HepG2 (cell line): ENCODE measurements around the gene GOLGA6L10. TPM values are rescaled to one million over a fixed set of nuclear protein-coding genes. Genes with fewer than 3 reads are reported as not detected.
"Not testable (repeated sequence)": the region's sequence is repeated elsewhere in the genome, so short reads cannot be mapped to it uniquely, and the experiment has no call there.

Source experiments
- ATAC-seq: fragments of 200-7000 bp; cut with Tn5 transposase; 3 replicates; pipeline ENCODE4 v1.9.1; 2020; ENCODE audit warnings: mild to moderate bottlenecking, moderate library complexity
- Bru-seq: library from RNA; stranded (reverse); fragments of 400-500 nt; gene quantifications from one replicate; lab custom pipeline; 2021; lab: Mats Ljungman, UMichigan
- BruChase-seq, 2 experiments: library from RNA; stranded (reverse); fragments of 400-500 nt; gene quantifications; one replicate each; lab custom pipeline; 2021; lab: Mats Ljungman, UMichigan
- BruUV-seq: library from RNA; stranded (reverse); fragments of 400-500 nt; replicated peaks from 2 replicates; lab custom pipeline; 2021; lab: Mats Ljungman, UMichigan
- CTCF ChIA-PET: fragments of 300-600 bp; formaldehyde crosslinking; extraction: SDS; loops from one replicate; lab custom pipeline; 2021; ENCODE audit warnings: low total read pairs, inconsistent platforms, low intra/inter-chr PET ratio; lab: Yijun Ruan, JAX
- POLR2A ChIA-PET: fragments of 350-600 bp; sonication (Branson Sonifier 250); formaldehyde crosslinking; loops from one replicate; lab custom pipeline; 2020; ENCODE audit warnings: antibody characterized with exemption, inconsistent platforms; lab: Yijun Ruan, JAX
- DNase-seq: peaks from one replicate; pipeline ENCODE4 v3.0.0-alpha.2; 2015; ENCODE audit warnings: low spot score
- FAIRE-seq: peaks from 3 replicates; lab custom pipeline; 2011; peaks lifted over from hg19 to GRCh38; lab: Jason Lieb, UNC
- H2AFZ ChIP-seq: one replicate; pipeline ENCODE4 v1.6.1; 2011; ENCODE audit warnings: low read length, inconsistent platforms
- H3K27ac ChIP-seq: fragments of 300-600 bp; 3 replicates; pipeline ENCODE4 v1.8.0; 2011; ENCODE audit warnings: mixed run types, mild to moderate bottlenecking, mixed read lengths, low read length, inconsistent platforms; ENCODE audit not compliant: insufficient read depth; ENCODE audit errors: extremely low read length
- H3K27me3 ChIP-seq, 2 experiments: fragments of 200-600 bp in 1 of 2; 2 replicates in 1 of 2; 3 replicates in 1 of 2; pipeline versions ENCODE4 v1.6.0 to v1.8.0; 2011; ENCODE audit warnings: low read length in 2 of 2, mild to moderate bottlenecking in 2 of 2, moderate library complexity in 2 of 2, inconsistent platforms in 1 of 2; ENCODE audit not compliant: insufficient read depth in 2 of 2, control insufficient read depth in 1 of 2
- H3K36me3 ChIP-seq, 2 experiments: fragments of 200-600 bp in 1 of 2; replicated peaks in 1 of 2; 2 replicates in 1 of 2; 3 replicates in 1 of 2; pipeline versions ENCODE4 v1.5.1 to v1.8.0; 2011; ENCODE audit warnings: low read length in 2 of 2, inconsistent platforms in 1 of 2; ENCODE audit not compliant: insufficient read depth in 2 of 2, control insufficient read depth in 1 of 2
- H3K4me1 ChIP-seq: 2 replicates; pipeline ENCODE4 v1.5.1; 2012; ENCODE audit warnings: low read length, inconsistent platforms; ENCODE audit not compliant: insufficient read depth
- H3K4me2 ChIP-seq: 2 replicates; pipeline ENCODE4 v1.6.0; 2011; ENCODE audit warnings: low read depth, low read length, inconsistent platforms
- H3K4me3 ChIP-seq, 3 experiments: fragments of 200-600 bp in 1 of 3; sonication (generic), shearing (Covaris generic) in 1 of 3; replicated peaks in 1 of 3; 2 replicates each; pipeline ENCODE4 v1.5.1; 2011 to 2016; ENCODE audit warnings: low read length in 3 of 3, inconsistent platforms in 2 of 3, low read depth in 2 of 3, mild to moderate bottlenecking in 2 of 3, control low read depth in 1 of 3, mixed read lengths in 1 of 3; ENCODE audit not compliant: insufficient read depth in 1 of 3
- H3K79me2 ChIP-seq: one replicate; pipeline ENCODE4 v1.6.1; 2011; ENCODE audit warnings: low read length, inconsistent platforms; ENCODE audit not compliant: insufficient read depth
- H3K9ac ChIP-seq: 2 replicates; pipeline ENCODE4 v1.6.0; 2011; ENCODE audit warnings: mild to moderate bottlenecking, low read depth, low read length, inconsistent platforms; ENCODE audit not compliant: insufficient read depth
- H3K9me3 ChIP-seq: 2 replicates; pipeline ENCODE4 v1.5.1; 2012; ENCODE audit warnings: mild to moderate bottlenecking, low read length
- H4K20me1 ChIP-seq: 2 replicates; pipeline ENCODE4 v1.6.0; 2011; ENCODE audit warnings: inconsistent platforms, mild to moderate bottlenecking, low read length, moderate library complexity; ENCODE audit not compliant: insufficient read depth
- ARNT2 ChIP-seq: sonication (generic); formaldehyde crosslinking; IDR thresholded peaks from 2 replicates; pipeline ENCODE4 v1.8.0; 2022; ENCODE audit warnings: mild to moderate bottlenecking, low read depth, missing genetic modification reagents, moderate library complexity
- BRD4 ChIP-seq: sonication (generic); formaldehyde crosslinking; IDR thresholded peaks from 2 replicates; pipeline ENCODE4 v1.4.0; 2020; ENCODE audit warnings: missing genetic modification reagents
- FOXK1 ChIP-seq: sonication (generic); formaldehyde crosslinking; IDR thresholded peaks from 2 replicates; pipeline ENCODE4 v1.4.0; 2020; ENCODE audit warnings: low read depth, missing genetic modification reagents, borderline replicate concordance
- HOXD1 ChIP-seq: sonication (generic); formaldehyde crosslinking; IDR thresholded peaks from 2 replicates; pipeline ENCODE4 v1.5.0; 2020; ENCODE audit warnings: missing genetic modification reagents
- JARID2 ChIP-seq: sonication (generic); formaldehyde crosslinking; IDR thresholded peaks from 2 replicates; pipeline ENCODE4 v1.8.1; 2023; ENCODE audit warnings: missing genetic modification reagents, inconsistent platforms; ENCODE audit not compliant: insufficient replicate concordance
- NRL ChIP-seq: sonication (generic); formaldehyde crosslinking; IDR thresholded peaks from 2 replicates; pipeline ENCODE4 v1.5.0; 2020; ENCODE audit warnings: missing genetic modification reagents, mild to moderate bottlenecking, moderate library complexity, borderline replicate concordance
- ZKSCAN8 ChIP-seq: IDR thresholded peaks from 2 replicates; pipeline ENCODE4 v1.6.1; 2016; ENCODE audit warnings: borderline replicate concordance, missing genetic modification reagents, missing compliant biosample characterization
- ZNF431 ChIP-seq: sonication (generic); formaldehyde crosslinking; IDR thresholded peaks from 2 replicates; pipeline ENCODE4 v1.9.0; 2022; ENCODE audit warnings: missing genetic modification reagents, low read depth, mild to moderate bottlenecking, borderline replicate concordance
- ZNF501 ChIP-seq: sonication (generic); formaldehyde crosslinking; IDR thresholded peaks from 2 replicates; pipeline ENCODE4 v1.5.1; 2020; ENCODE audit warnings: mild to moderate bottlenecking, moderate library complexity, missing genetic modification reagents
- ZNF891 ChIP-seq: sonication (generic); formaldehyde crosslinking; IDR thresholded peaks from 2 replicates; pipeline ENCODE4 v1.5.0; 2020; ENCODE audit warnings: mild to moderate bottlenecking, missing genetic modification reagents
- ZSCAN29 ChIP-seq: sonication (generic); formaldehyde crosslinking; conservative IDR thresholded peaks from 2 replicates; pipeline ENCODE4 v1.4.0; 2020; ENCODE audit warnings: mild to moderate bottlenecking, missing genetic modification reagents
- WGBS: methylation state at CpG from one replicate; pipeline ENCODE4 v1.1.6; 2017; ENCODE audit warnings: low lambda C conversion rate; 5-methylcytosine and 5-hydroxymethylcytosine counted together
- in situ Hi-C: cut with HindIII; loops from 2 replicates; pipeline ENCODE4 v1.10.0; 2017; ENCODE audit warnings: low pct_unique_long_range_greater_than_20kb; ENCODE audit not compliant: extremely low pct_ligation_motif_present
- intact Hi-C: fragments of 100-400 bp; cut with micrococcal nuclease; formaldehyde crosslinking; loops from one replicate; pipeline ENCODE4 v1.10.0; 2022; ENCODE audit not compliant: unreplicated experiment
- long read RNA-seq, 2 experiments: library from RNA in 1 of 2; library from polyadenylated mRNA in 1 of 2; stranded (forward) in 1 of 2; unstranded in 1 of 2; transcript quantifications; one replicate each; pipeline ENCODE4 v2.0.0, GENCODE V29; 2019 to 2022
- polyA minus RNA-seq, 3 experiments: library from RNA; depleted of rRNA, polyadenylated mRNA; stranded (reverse); fragments of >200 nt; gene quantifications; 2 replicates each; pipeline ENCODE4 v1.2.3, GENCODE V29; 2011; ENCODE audit warnings: low replicate concordance in 1 of 3
- polyA plus RNA-seq, 8 experiments: library from polyadenylated mRNA; depleted of rRNA in 3 of 8; stranded (reverse) in 7 of 8; unstranded in 1 of 8; fragments of >200 nt; fragmentation: Illumina TruSeq in 4 of 8; extraction: Trizol in 4 of 8; gene quantifications; 2 replicates each; pipeline versions ENCODE4 v1.2.1 to v1.2.3, GENCODE V29; 2011 to 2016; ENCODE audit warnings: low read depth in 4 of 8, missing spikeins in 1 of 8, mixed read lengths in 1 of 8; ENCODE audit not compliant: insufficient read depth in 1 of 8
- total RNA-seq, 5 experiments: library from RNA; depleted of rRNA; stranded (reverse); fragments of >200 nt; fragmentation: Illumina TruSeq; extraction: Trizol; gene quantifications; 2 replicates each; pipeline ENCODE4 v1.2.3, GENCODE V29; 2016; ENCODE audit warnings: low read depth in 1 of 5

Gene GOLGA6L10, protein sequence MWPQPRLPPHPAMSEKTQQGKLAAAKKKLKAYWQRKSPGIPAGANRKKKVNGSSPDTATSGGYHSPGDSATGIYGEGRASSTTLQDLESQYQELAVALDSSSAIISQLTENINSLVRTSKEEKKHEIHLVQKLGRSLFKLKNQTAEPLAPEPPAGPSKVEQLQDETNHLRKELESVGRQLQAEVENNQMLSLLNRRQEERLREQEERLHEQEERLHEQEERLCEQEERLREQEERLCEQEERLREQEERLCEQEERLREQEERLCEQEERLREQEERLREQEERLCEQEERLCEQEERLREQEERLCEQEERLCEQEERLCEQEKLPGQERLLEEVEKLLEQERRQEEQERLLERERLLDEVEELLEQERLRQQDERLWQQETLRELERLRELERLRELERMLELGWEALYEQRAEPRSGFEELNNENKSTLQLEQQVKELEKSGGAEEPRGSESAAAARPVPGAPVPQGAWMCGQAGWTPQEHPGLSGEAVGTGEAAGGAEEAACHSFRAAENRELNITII
- 0.87 and 1.5 TPM in 2 replicates for total RNA-seq (2016; rRNA removed; fragmentation: Illumina TruSeq; extraction: Trizol)
- 0.71 and 1.5 TPM in 2 replicates for total RNA-seq (2016; cell fraction: cytosol; rRNA removed; fragmentation: Illumina TruSeq; extraction: Trizol; ENCODE audit: low read depth)
- 0.77 and 1.4 TPM in 2 replicates for total RNA-seq (2016; cell fraction: insoluble cytoplasmic fraction; rRNA removed; fragmentation: Illumina TruSeq; extraction: Trizol)
- 0.62 and 1.2 TPM in 2 replicates for total RNA-seq (2016; cell fraction: membrane; rRNA removed; fragmentation: Illumina TruSeq; extraction: Trizol)
- 2.7 and 4.3 TPM in 2 replicates for total RNA-seq (2016; cell fraction: nucleus; rRNA removed; fragmentation: Illumina TruSeq; extraction: Trizol)
- polyA plus RNA-seq (2011; rRNA removed), result 2.2 and 2.5 TPM in 2 replicates
- polyA plus RNA-seq (2011; cell fraction: cytosol; rRNA removed), result 0.54 and 0.59 TPM in 2 replicates
- 4.1 and 4.5 TPM in 2 replicates for polyA plus RNA-seq (2011; cell fraction: nucleus; rRNA removed)
- polyA plus RNA-seq (2012), result 1.5 and 3.4 TPM in 2 replicates
- 0.10 and 0.14 TPM in 2 replicates for polyA plus RNA-seq (2016; cell fraction: cytosol; fragmentation: Illumina TruSeq; extraction: Trizol; ENCODE audit: low read depth)
- 0.74 and 0.91 TPM in 2 replicates for polyA plus RNA-seq (2016; cell fraction: insoluble cytoplasmic fraction; fragmentation: Illumina TruSeq; extraction: Trizol; ENCODE audit: low read depth)
- 0.39 and 0.42 TPM in 2 replicates for polyA plus RNA-seq (2016; cell fraction: membrane; fragmentation: Illumina TruSeq; extraction: Trizol; ENCODE audit: low read depth)
- 11.7 and 12.5 TPM in 2 replicates for polyA plus RNA-seq (2016; cell fraction: nucleus; fragmentation: Illumina TruSeq; extraction: Trizol; ENCODE audit: insufficient read depth, low read depth)
- 0.72 TPM in 1 of 2 replicates, not detected in the other for polyA minus RNA-seq (2011; rRNA and poly(A)+ RNA removed; ENCODE audit: low replicate concordance)
- polyA minus RNA-seq (2011; cell fraction: cytosol; rRNA and poly(A)+ RNA removed), result 0.18 and 0.20 TPM in 2 replicates
- polyA minus RNA-seq (2011; cell fraction: nucleus; rRNA and poly(A)+ RNA removed), result 2.5 and 3.7 TPM in 2 replicates
- percentile 37 among the genes with signal in this experiment for Bru-seq, nascent RNA
- BruChase-seq, experiment 1, labeled RNA remaining after a 6-hour chase, result percentile 54 among the genes with signal in this experiment
- percentile 45 among the genes with signal in this experiment for BruChase-seq, experiment 2, labeled RNA remaining after a 2-hour chase
- long read RNA-seq, experiment 1, result 0 reads
- long read RNA-seq, experiment 2, result 0 reads

DNA sequence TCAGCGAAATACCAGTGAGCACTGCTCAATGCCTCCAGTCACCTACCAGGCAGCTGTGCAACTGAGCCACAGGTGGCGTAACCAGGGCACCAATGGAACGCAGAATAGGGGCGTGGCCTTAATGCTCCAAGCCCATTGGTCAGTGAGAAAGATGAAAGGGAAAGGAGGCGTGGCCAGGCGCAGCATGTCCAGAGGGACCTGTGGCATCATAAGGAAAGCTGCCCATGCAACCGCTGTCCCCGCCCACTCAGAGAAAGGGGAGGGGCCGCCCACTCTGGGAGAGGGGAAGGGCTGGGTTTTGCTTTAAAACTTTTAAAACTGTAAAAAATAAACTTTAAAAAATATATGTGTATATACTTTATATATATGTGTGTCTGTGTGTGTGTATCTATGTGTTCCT lies at the start of gene GOLGA6L10:
GOLGA6L10 (minus strand) TSS at position 101 of the 400 bp plus-strand sequence; CDS start at position 1, 100 bp downstream.
- H4K20me1 ChIP-seq, H3K27me3 ChIP-seq, H3K79me2 ChIP-seq, H3K4me1 ChIP-seq, BruUV-seq, H3K27ac ChIP-seq, CTCF ChIA-PET, H3K4me2 ChIP-seq, POLR2A ChIA-PET, FAIRE-seq, H3K36me3 ChIP-seq, H2AFZ ChIP-seq, H3K9ac ChIP-seq, in situ Hi-C loops, ATAC-seq, H3K9me3 ChIP-seq, H3K4me3 ChIP-seq, DNase-seq, intact Hi-C loops: not testable (repeated sequence)
- WGBS, result no CpG with 5 or more reads among the region's 9 CpGs

DNA sequence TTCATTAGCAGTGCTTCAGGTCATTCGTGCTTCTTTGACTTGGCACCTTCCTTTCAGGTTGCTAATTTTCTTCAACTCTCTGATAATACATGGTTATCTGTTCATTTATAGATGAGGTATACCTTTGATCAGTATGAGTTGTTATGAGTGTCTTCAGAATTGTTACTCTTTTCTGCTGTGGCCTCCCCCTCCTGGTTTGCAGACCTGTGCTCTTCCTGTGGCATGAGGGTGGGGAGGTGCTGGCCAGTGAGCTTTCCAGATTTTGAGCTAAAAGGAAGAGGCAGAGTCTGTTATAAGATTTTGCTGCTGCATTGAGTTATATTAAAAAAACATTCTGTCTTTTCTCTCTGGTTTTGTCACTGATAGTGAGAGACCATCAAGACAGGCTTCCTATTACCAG lies 49.5 kb upstream of the GOLGA6L10 start:
- ATAC-seq (no peak), FAIRE-seq (no peak), DNase-seq (no peak)
- peaks cover 49% of the 10 kb centered on the region for H3K4me1 ChIP-seq
- ChIA-PET CTCF (no interaction called here), POLR2A (no interaction called here)
- no peak overlapping the region for H3K4me3 ChIP-seq
- H4K20me1 ChIP-seq, result no peaks in the 10 kb centered on the region
- H2AFZ ChIP-seq, result no peak overlapping the region
- no peak overlapping the region for H3K9ac ChIP-seq
- H3K79me2 ChIP-seq, result no peaks in the 10 kb centered on the region
- no peaks in the 10 kb centered on the region for H3K9me3 ChIP-seq
- BruUV-seq, result no TSS peak
- no CpG with 5 or more reads among the region's 1 CpG for WGBS
- no peak overlapping the region for H3K27ac ChIP-seq
- intact Hi-C loops (no loop called here), in situ Hi-C loops (no loop called here)
- no peaks in the 10 kb centered on the region for H3K27me3 ChIP-seq
- no peak overlapping the region for H3K4me2 ChIP-seq
- H3K36me3 ChIP-seq, result no peaks in the 10 kb centered on the region
- TF ChIP-seq ZNF431 (CRISPR knock-in tag), result no peak
- no peak for TF ChIP-seq JARID2
- no peak for TF ChIP-seq BRD4 (CRISPR knock-in tag)
- no peak for TF ChIP-seq ZSCAN29 (CRISPR knock-in tag)
- no peak for TF ChIP-seq HOXD1
- TF ChIP-seq ZKSCAN8 (CRISPR knock-in tag), result no peak
- no peak for TF ChIP-seq ZNF501 (CRISPR knock-in tag)
- no peak for TF ChIP-seq NRL (CRISPR knock-in tag)
- no peak for TF ChIP-seq ZNF891
- no peak for TF ChIP-seq FOXK1 (CRISPR knock-in tag)
- TF ChIP-seq ARNT2, result no peak
